Ovary (tissue), 3 donors: ENCODE results near the gene SEC23IP.
"Not testable (repeated sequence)": the region's sequence is repeated elsewhere in the genome, so short reads cannot be mapped to it uniquely, and the experiment has no call there.

Experiments used
- EP300 ChIP-seq: sonication (generic); formaldehyde crosslinking; IDR thresholded peaks from one replicate; pipeline ENCODE4 v1.6.1; 2017; ENCODE audit warnings: antibody characterized with exemption
- POLR2A ChIP-seq: fragments of 450-650 bp; IDR thresholded peaks from one replicate; pipeline ENCODE4 v1.6.1; 2017; ENCODE audit warnings: antibody characterized with exemption, mild to moderate bottlenecking, moderate library complexity
- TF ChIP-seq, protein P1 (sequence below), 3 donors: fragments of 450-650 bp in 2 of 3; fragments of 200-600 bp in 1 of 3; IDR thresholded peaks; one replicate each; pipeline versions ENCODE4 v1.5.1 to v1.8.0; 2016 to 2022; ENCODE audit warnings: antibody characterized with exemption in 3 of 3, mild to moderate bottlenecking in 1 of 3
- donor health status: DM: no; HTN: no; CAD: no.

DNA sequence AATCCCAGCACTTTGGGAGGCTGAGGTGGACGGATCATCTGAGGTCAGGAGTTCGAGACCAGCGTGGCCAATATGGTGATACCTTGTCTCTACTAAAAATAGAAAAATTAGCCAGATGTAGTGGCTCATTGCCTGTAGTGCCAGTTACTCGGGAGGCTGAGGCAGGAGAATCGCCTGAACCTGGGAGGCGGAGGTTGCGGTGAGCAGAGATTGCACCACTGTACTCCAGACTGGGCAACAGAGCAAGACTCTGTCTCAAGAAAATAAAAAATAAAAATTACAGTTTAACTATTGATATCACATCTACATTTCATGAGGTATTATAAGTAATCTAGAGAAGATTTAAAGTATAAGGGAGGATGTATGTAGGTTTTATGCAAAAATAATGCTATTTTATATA lies 15.2 kb downstream of the SEC23IP start:
- not testable (repeated sequence) for TF ChIP-seq POLR2A, EP300
- TF ChIP-seq, protein P1, sequence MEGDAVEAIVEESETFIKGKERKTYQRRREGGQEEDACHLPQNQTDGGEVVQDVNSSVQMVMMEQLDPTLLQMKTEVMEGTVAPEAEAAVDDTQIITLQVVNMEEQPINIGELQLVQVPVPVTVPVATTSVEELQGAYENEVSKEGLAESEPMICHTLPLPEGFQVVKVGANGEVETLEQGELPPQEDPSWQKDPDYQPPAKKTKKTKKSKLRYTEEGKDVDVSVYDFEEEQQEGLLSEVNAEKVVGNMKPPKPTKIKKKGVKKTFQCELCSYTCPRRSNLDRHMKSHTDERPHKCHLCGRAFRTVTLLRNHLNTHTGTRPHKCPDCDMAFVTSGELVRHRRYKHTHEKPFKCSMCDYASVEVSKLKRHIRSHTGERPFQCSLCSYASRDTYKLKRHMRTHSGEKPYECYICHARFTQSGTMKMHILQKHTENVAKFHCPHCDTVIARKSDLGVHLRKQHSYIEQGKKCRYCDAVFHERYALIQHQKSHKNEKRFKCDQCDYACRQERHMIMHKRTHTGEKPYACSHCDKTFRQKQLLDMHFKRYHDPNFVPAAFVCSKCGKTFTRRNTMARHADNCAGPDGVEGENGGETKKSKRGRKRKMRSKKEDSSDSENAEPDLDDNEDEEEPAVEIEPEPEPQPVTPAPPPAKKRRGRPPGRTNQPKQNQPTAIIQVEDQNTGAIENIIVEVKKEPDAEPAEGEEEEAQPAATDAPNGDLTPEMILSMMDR (IDR thresholded peaks at IDR 0.05) = not testable (repeated sequence)
